GM12872 (cell line): Measurements from ENCODE around the gene RANBP1.

Source experiments
- CTCF ChIP-seq: IDR thresholded peaks from 3 replicates; pipeline ENCODE4 v1.5.1; 2011; ENCODE audit warnings: low read depth, mild to moderate bottlenecking, low read length, moderate library complexity; ENCODE audit not compliant: insufficient read depth

RANBP1 gene

DNA sequence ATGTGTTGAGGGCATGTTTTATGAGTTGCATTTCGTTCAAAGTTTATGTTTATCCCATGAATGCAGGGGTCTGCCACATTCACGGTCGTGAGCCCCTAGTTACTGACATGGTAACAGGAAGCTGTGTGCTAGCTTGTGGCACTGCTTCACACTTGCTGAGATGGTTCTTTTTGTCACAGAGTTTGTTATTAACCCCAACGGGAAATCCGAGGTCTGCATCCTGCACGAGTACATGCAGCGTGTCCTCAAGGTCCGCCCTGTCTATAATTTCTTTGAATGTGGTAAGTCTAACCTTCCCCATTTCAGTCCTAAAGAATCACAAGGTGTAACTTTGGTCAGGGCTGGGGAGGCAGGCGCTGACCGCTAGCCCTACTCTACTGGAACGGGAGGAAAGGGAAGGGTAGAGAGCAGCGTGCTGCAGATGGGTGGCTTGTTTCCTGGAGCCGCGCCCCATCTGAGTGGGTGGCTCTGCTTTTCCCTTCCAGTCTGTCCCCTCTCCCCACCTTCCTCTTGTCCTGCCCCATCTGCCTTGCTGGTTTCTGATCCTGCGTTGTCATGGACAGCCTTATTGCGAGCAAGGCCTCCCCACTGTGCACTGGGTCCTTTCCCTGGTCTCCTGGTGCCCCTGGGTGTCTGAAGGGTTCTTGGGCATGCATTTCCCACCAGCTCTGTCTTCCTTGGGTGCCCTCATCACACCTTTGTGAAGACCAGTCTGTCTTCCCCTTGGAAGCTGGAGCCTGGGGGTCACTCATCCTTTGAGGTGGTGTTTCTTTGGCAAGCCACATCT is 24.0 kb upstream of the RANBP1 start:
- TF ChIP-seq CTCF = no peak

DNA sequence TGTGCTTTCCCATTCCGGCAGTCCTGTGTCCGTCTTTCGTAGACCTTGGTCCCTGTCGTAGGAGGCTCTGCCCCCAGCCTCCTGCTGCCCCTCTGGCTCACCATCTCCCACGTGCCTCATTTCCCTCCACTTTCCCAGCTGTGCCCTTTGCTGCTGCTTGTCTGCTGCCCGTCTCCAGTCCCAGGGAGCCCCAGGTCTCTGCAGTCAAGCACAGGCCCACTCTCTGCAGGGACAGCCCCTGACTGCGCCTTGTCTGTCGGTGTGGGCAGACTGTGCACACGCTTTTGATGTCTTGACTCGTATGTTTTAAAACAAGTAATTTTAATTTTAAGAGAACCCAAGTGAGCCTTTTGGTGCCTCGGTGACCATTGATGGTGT is 23.4 kb upstream of the RANBP1 start:
- TF ChIP-seq CTCF = no peak

DNA sequence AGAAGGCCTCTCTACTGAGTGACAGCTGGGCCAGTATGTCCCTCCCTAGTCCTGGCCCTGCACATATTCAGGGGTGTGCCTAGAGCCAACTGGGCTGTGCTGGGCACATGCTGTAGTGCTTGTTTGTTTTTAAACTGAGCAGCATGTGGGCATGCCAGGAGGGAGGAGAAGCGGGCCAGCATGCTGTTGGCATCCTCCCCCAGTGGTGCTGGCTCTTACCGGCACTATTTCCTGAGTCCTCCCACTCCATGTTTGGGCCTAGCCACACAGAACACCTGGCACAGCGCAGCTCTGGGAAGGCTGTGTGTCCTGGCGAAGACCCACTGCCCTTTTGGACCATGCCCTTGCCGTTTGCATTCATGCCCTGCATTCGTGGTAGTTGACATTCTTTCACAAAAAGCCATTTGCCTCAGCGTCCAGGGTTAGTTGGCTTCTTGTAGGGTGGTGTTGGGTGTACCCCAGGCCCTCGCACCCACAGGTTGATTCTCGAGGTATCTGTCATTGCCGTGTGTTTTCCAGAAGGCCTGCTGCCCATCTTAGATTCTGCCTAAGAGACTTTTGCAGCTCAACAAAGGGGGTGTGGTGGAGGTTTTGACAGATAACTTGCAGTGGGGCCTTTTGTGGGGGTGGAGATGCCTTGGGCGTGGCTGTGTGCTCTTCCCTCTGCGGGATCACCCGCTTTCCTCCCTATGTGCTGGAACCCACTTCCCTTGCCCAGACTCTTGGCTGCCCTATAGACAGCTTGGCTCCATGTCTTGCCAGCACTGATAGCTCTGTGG is 22.3 kb upstream of the RANBP1 start:
- TF ChIP-seq CTCF = no peak

DNA sequence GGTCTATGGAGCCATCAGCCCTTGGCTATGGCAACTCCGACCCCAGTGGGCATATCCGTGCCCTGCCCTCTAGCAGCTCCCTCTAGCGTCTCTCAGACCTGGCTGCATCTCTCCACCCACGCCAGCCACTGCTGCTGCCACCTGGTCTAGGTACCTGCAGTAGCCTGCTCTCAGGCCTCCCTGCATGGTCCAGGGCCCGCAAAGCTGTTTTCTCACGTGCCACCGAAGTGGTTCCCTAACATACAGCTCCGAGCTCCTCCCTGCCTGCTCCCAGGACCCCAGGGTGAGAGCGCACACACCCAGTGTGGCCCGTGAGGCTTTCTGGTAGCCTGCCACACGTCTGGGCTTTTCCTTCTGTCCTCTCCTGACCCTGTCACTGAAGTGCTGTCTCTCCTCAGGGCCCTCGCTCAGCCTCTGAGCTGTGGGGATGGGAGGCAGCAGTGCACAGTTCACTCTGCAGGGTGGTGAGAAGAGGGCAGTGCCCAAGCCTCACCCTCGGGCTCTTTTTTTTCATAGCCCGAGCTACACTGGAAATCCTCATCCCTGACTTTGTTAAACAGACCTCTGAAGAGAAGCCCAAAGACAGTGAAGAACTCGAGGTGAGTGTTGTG is 21.6 kb upstream of the RANBP1 start:
- no peak for TF ChIP-seq CTCF

- no peak for TF ChIP-seq CTCF
Observed at GRCh38 chr22:20095521-20095920, 20.4 kb upstream of the RANBP1 start.

GRCh38 chr22:20096574-20097420 is 19.1 kb upstream of the RANBP1 start:
- TF ChIP-seq CTCF = no peak
